Measurements from ENCODE around the gene DNAH10. TPM values are rescaled to one million over a fixed set of nuclear protein-coding genes. Genes with fewer than 3 reads are reported as not detected.

The DNAH10 gene
- total RNA-seq, 1 donor from 2014 or later: 10.1 TPM

- peak; percentile 69 for DNase-seq
- no peak for TF ChIP-seq CTCF (IDR thresholded peaks at IDR 0.05)
Measured at GRCh38 chr12:123971770-123972456, 209.8 kb downstream of the DNAH10 start.

GRCh38 chr12:123972457-123973401, 210.6 kb downstream of the DNAH10 start, which contains the start of the genes CCDC92 and ZNF664:
Gene CCDC92, minus strand, starts transcription at chr12:123972831. Its CDS starts 28,526 bp downstream, at chr12:123944305.
Gene ZNF664, plus strand, starts transcription at chr12:123973215. Its CDS starts 38,930 bp downstream, at chr12:124012145.
- no peak for TF ChIP-seq CTCF (IDR thresholded peaks at IDR 0.05)
- peak within 1 kb of the TSS; percentile 93 for H3K4me3 ChIP-seq
- DNase-seq (peak; percentile 94), ATAC-seq (peak; percentile 89 to 95)
- H3K4me1 ChIP-seq: peaks cover 37% of the 10 kb centered on the region
- H3K36me3 ChIP-seq: peaks cover 18% of the 10 kb centered on the region
- no peaks in the 10 kb centered on the region for H3K27me3 ChIP-seq (ENCODE audit: low read depth)
- H3K27ac ChIP-seq: peak within 1 kb of the TSS; percentile 95
- H3K9me3 ChIP-seq: no peaks in the 10 kb centered on the region
- intact Hi-C loops (cut with DNase I): no loop called here

More at GRCh38 chr12:123971770-123972456, 209.8 kb downstream of the DNAH10 start:
- Histone ChIP-seq H3K9me3 (no peaks in the 10 kb centered on the region), H3K4me1 (peaks cover 37% of the 10 kb centered on the region), H3K4me3 (peak overlapping the region; percentile 93), H3K27me3 (ENCODE audit: low read depth) (no peaks in the 10 kb centered on the region), H3K36me3 (peaks cover 12% of the 10 kb centered on the region), H3K27ac (peak overlapping the region; percentile 95)
- intact Hi-C loops (cut with DNase I): no loop called here
- peak; percentile 16 to 49 for ATAC-seq

- Histone ChIP-seq H3K36me3 (peaks cover 18% of the 10 kb centered on the region), H3K9me3 (no peaks in the 10 kb centered on the region), H3K4me1 (peaks cover 37% of the 10 kb centered on the region), H3K27ac (peak overlapping the region; percentile 69), H3K4me3 (peak overlapping the region; percentile 78), H3K27me3 (ENCODE audit: low read depth) (no peaks in the 10 kb centered on the region)
- TF ChIP-seq CTCF (IDR thresholded peaks at IDR 0.05): no peak
- intact Hi-C loops (cut with DNase I): no loop called here
- peak in 1 of 2 donors; percentile 6 for ATAC-seq
- peak; percentile 68 for DNase-seq
Measured at GRCh38 chr12:123973552-123974341, 211.6 kb downstream of the DNAH10 start.

GRCh38 chr12:123976227-123976826, 214.2 kb downstream of the DNAH10 start:
- H3K27me3 ChIP-seq (ENCODE audit: low read depth): no peaks in the 10 kb centered on the region
- ATAC-seq (no peak), DNase-seq (no peak)
- peaks cover 20% of the 10 kb centered on the region for H3K4me1 ChIP-seq
- no peak for TF ChIP-seq CTCF (IDR thresholded peaks at IDR 0.05)
- H3K9me3 ChIP-seq: no peaks in the 10 kb centered on the region
- H3K4me3 ChIP-seq: no peak overlapping the region
- intact Hi-C loops (cut with DNase I): no loop called here
- H3K36me3 ChIP-seq: peaks cover 18% of the 10 kb centered on the region
- no peak overlapping the region for H3K27ac ChIP-seq
